SK-N-SH (cell line): ENCODE measurements around the gene PTGDR2.

Experiments
- EP300 ChIP-seq, 2 experiments: IDR thresholded peaks; 2 replicates each; pipeline versions ENCODE4 v1.4.0 to v1.6.1; 2012; ENCODE audit warnings: borderline replicate concordance in 1 of 2, low read depth in 1 of 2, low read length in 1 of 2
- JUND ChIP-seq: IDR thresholded peaks from 2 replicates; pipeline ENCODE4 v1.4.0; 2012
- SMC3 ChIP-seq: IDR thresholded peaks from 2 replicates; pipeline ENCODE4 v1.6.1; 2012; ENCODE audit warnings: low read depth, low read length, improper control_type of control experiment
- TEAD4 ChIP-seq: IDR thresholded peaks from 2 replicates; pipeline ENCODE4 v1.4.0; 2012; ENCODE audit warnings: mild to moderate bottlenecking, borderline replicate concordance; ENCODE audit not compliant: insufficient read depth
- TF ChIP-seq, protein P1 (sequence below): fragments of 200-600 bp; sonication (generic); IDR thresholded peaks from 2 replicates; pipeline ENCODE4 v1.6.1; 2017; ENCODE audit warnings: antibody characterized with exemption, mild to moderate bottlenecking, moderate library complexity

DNA sequence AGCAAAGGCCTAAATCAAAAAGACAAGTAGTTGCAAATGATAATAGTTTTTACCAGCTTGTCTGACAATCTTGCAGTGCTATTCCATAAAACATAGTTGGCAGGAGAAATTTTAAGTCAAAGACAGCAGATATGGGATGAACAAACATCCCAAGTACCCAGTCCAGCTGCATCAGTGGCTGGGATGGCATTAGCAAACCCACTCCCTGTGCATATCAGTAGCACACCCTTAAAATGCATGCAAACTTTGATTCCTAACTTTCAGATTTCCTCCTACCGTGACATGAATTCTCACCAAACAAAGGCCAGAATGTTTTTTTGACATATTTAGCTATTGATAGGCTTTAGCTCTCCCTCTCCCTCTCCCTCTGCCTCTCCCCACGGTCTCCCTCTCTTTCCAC lies 41.6 kb downstream of the PTGDR2 start:
- TF ChIP-seq EP300 (IDR thresholded peaks at IDR 0.05; ENCODE audit: borderline replicate concordance in 1 of 2, low read depth in 1 of 2, low read length in 1 of 2), result no peak
- TF ChIP-seq, protein P1, sequence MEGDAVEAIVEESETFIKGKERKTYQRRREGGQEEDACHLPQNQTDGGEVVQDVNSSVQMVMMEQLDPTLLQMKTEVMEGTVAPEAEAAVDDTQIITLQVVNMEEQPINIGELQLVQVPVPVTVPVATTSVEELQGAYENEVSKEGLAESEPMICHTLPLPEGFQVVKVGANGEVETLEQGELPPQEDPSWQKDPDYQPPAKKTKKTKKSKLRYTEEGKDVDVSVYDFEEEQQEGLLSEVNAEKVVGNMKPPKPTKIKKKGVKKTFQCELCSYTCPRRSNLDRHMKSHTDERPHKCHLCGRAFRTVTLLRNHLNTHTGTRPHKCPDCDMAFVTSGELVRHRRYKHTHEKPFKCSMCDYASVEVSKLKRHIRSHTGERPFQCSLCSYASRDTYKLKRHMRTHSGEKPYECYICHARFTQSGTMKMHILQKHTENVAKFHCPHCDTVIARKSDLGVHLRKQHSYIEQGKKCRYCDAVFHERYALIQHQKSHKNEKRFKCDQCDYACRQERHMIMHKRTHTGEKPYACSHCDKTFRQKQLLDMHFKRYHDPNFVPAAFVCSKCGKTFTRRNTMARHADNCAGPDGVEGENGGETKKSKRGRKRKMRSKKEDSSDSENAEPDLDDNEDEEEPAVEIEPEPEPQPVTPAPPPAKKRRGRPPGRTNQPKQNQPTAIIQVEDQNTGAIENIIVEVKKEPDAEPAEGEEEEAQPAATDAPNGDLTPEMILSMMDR, result no peak
- no peak for TF ChIP-seq JUND
- no peak for TF ChIP-seq SMC3
- TF ChIP-seq TEAD4, result no peak
